SK-N-SH treated with all-trans-retinoic acid at 6 μM for 48 hours (cell line): Measurements from ENCODE around the gene LNPK.

Experiments
- ATAC-seq: fragments of 200-7000 bp; cut with Tn5 transposase; 3 replicates; pipeline ENCODE4 v1.9.1; 2020; ENCODE audit warnings: mild to moderate bottlenecking, moderate library complexity
- ARNTL ChIP-seq: fragments of 450-650 bp; formaldehyde crosslinking; IDR thresholded peaks from 2 replicates; pipeline ENCODE4 v1.5.0; 2020; ENCODE audit warnings: low read depth, mild to moderate bottlenecking, moderate library complexity, borderline replicate concordance
- BACH2 ChIP-seq: fragments of 250-450 bp; sonication (Bioruptor Pico); IDR thresholded peaks from 2 replicates; pipeline ENCODE4 v1.9.0; 2021; ENCODE audit warnings: mild to moderate bottlenecking, borderline replicate concordance
- CREB5 ChIP-seq: fragments of 250-450 bp; sonication (Bioruptor Pico); IDR thresholded peaks from 2 replicates; pipeline ENCODE4 v1.5.1; 2020; ENCODE audit warnings: low read depth, mild to moderate bottlenecking, moderate library complexity
- CSDC2 ChIP-seq: fragments of 250-450 bp; sonication (Bioruptor Pico); IDR thresholded peaks from 2 replicates; pipeline ENCODE4 v1.5.0; 2020; ENCODE audit warnings: mild to moderate bottlenecking, moderate library complexity
- CSRNP3 ChIP-seq: fragments of 250-450 bp; sonication (Bioruptor Pico); IDR thresholded peaks from 2 replicates; pipeline ENCODE4 v1.5.1; 2021; ENCODE audit warnings: mild to moderate bottlenecking, moderate library complexity
- ESRRG ChIP-seq: fragments of 250-450 bp; sonication (Bioruptor Pico); IDR thresholded peaks from 2 replicates; pipeline ENCODE4 v1.6.1; 2021; ENCODE audit warnings: mild to moderate bottlenecking
- GLIS3 ChIP-seq: fragments of 250-450 bp; sonication (Bioruptor Pico); IDR thresholded peaks from 2 replicates; pipeline ENCODE4 v1.5.0; 2020; ENCODE audit warnings: mild to moderate bottlenecking, moderate library complexity
- ISL1 ChIP-seq: fragments of 250-450 bp; sonication (Bioruptor Pico); IDR thresholded peaks from 2 replicates; pipeline ENCODE4 v2.1.2; 2022; ENCODE audit warnings: mild to moderate bottlenecking, moderate library complexity
- OSR1 ChIP-seq: fragments of 250-450 bp; sonication (Bioruptor Pico); IDR thresholded peaks from 2 replicates; pipeline ENCODE4 v1.8.0; 2022; ENCODE audit warnings: moderate library complexity, mild to moderate bottlenecking, inconsistent platforms
- POU6F1 ChIP-seq: fragments of 250-450 bp; sonication (Bioruptor Pico); IDR thresholded peaks from 2 replicates; pipeline ENCODE4 v1.8.0; 2021; ENCODE audit warnings: low read depth, mild to moderate bottlenecking, moderate library complexity, borderline replicate concordance
- PPARA ChIP-seq: fragments of 250-450 bp; sonication (Bioruptor Pico); IDR thresholded peaks from 2 replicates; pipeline ENCODE4 v1.5.0; 2020; ENCODE audit warnings: mild to moderate bottlenecking, borderline replicate concordance
- SNAI2 ChIP-seq: fragments of 250-450 bp; sonication (Bioruptor Pico); IDR thresholded peaks from 2 replicates; pipeline ENCODE4 v1.5.0; 2020; ENCODE audit warnings: mild to moderate bottlenecking, moderate library complexity
- TCF4 ChIP-seq: fragments of 250-450 bp; sonication (Bioruptor Pico); IDR thresholded peaks from 2 replicates; pipeline ENCODE4 v1.8.0; 2021; ENCODE audit warnings: mild to moderate bottlenecking, moderate library complexity, borderline replicate concordance
- TOX ChIP-seq: fragments of 250-450 bp; sonication (Bioruptor Pico); IDR thresholded peaks from 2 replicates; pipeline ENCODE4 v1.8.0; 2021; ENCODE audit warnings: mild to moderate bottlenecking, moderate library complexity, borderline replicate concordance
- TSHZ2 ChIP-seq: fragments of 250-450 bp; sonication (Bioruptor Pico); IDR thresholded peaks from 2 replicates; pipeline ENCODE4 v1.5.0; 2020; ENCODE audit warnings: mild to moderate bottlenecking, moderate library complexity
- ZC3H10 ChIP-seq: fragments of 250-450 bp; sonication (Bioruptor Pico); IDR thresholded peaks from 2 replicates; pipeline ENCODE4 v1.5.1; 2021; ENCODE audit warnings: mild to moderate bottlenecking, moderate library complexity
- ZFP3 ChIP-seq: fragments of 250-450 bp; sonication (Bioruptor Pico); IDR thresholded peaks from 2 replicates; pipeline ENCODE4 v1.5.0; 2020; ENCODE audit warnings: mild to moderate bottlenecking, moderate library complexity
- ZFP30 ChIP-seq: fragments of 450-650 bp; formaldehyde crosslinking; IDR thresholded peaks from 2 replicates; pipeline ENCODE4 v1.5.0; 2022; ENCODE audit warnings: mild to moderate bottlenecking, moderate library complexity
- ZNF565 ChIP-seq: fragments of 450-650 bp; formaldehyde crosslinking; conservative IDR thresholded peaks from 2 replicates; pipeline ENCODE4 v1.5.0; 2020; ENCODE audit warnings: low read depth, mild to moderate bottlenecking, moderate library complexity
- ZNF8 ChIP-seq: fragments of 450-650 bp; formaldehyde crosslinking; IDR thresholded peaks from 2 replicates; pipeline ENCODE4 v1.5.0; 2020; ENCODE audit warnings: mild to moderate bottlenecking, moderate library complexity

LNPK gene

GRCh38 chr2:175937216-175937615 is 64.9 kb downstream of the LNPK start:
- TF ChIP-seq GLIS3 (CRISPR knock-in tag) (no peak), ZNF8 (CRISPR knock-in tag) (no peak), ZFP30 (no peak)
- no peak for ATAC-seq

- TF ChIP-seq ZFP30 = no peak
- TF ChIP-seq GLIS3 (CRISPR knock-in tag) = no peak
- no peak for TF ChIP-seq OSR1 (CRISPR knock-in tag)
- no peak for TF ChIP-seq SNAI2
- TF ChIP-seq CSRNP3 (CRISPR knock-in tag) = no peak
- no peak for TF ChIP-seq TOX (CRISPR knock-in tag)
- no peak for TF ChIP-seq BACH2 (CRISPR knock-in tag)
- no peak for TF ChIP-seq CSDC2 (CRISPR knock-in tag)
- TF ChIP-seq ZNF8 (CRISPR knock-in tag) = no peak
- TF ChIP-seq ZFP3 = no peak
- no peak for TF ChIP-seq ESRRG (CRISPR knock-in tag)
- TF ChIP-seq TSHZ2 = no peak
- TF ChIP-seq POU6F1 (CRISPR knock-in tag) = no peak
- TF ChIP-seq ZNF565 = no peak
- no peak for TF ChIP-seq TCF4
- TF ChIP-seq PPARA = no peak
- TF ChIP-seq ARNTL (CRISPR knock-in tag) = no peak
- TF ChIP-seq CREB5 (CRISPR knock-in tag) = no peak
- no peak for TF ChIP-seq ZC3H10 (CRISPR knock-in tag)
- TF ChIP-seq ISL1 (CRISPR knock-in tag) = no peak
- TF ChIP-seq, all 23 proteins: peak for 0
Measured at GRCh38 chr2:175935289-175936181, 66.5 kb downstream of the LNPK start.

GRCh38 chr2:175932675-175933074 is 69.4 kb downstream of the LNPK start:
- no peak for ATAC-seq
- TF ChIP-seq ESRRG (CRISPR knock-in tag) = no peak
- no peak for TF ChIP-seq BACH2 (CRISPR knock-in tag)
- TF ChIP-seq TSHZ2 = no peak
- no peak for TF ChIP-seq CSDC2 (CRISPR knock-in tag)
- TF ChIP-seq SNAI2 = no peak
- no peak for TF ChIP-seq POU6F1 (CRISPR knock-in tag)
- no peak for TF ChIP-seq OSR1 (CRISPR knock-in tag)

More at GRCh38 chr2:175935289-175936181, 66.5 kb downstream of the LNPK start:
- ATAC-seq = no peak
